Body of pancreas (tissue), 4 donors: ENCODE data around the gene RPAIN. TPM values are rescaled to one million over a fixed set of nuclear protein-coding genes. Genes with fewer than 3 reads are reported as not detected.

Source experiments
- ATAC-seq: fragments of 150-250 bp; one replicate; pipeline ENCODE4 v1.9.1; 2016
- DNase-seq, 4 donors: peaks; one replicate each; pipeline ENCODE4 v3.0.0-alpha.2; 2019
- H3K27ac ChIP-seq, 4 donors: fragments of 200-600 bp; sonication (generic); 1 replicate in 3 of 4; 2 replicates in 1 of 4; pipeline versions ENCODE4 v1.5.1 to v1.6.1; 2016 to 2019; ENCODE audit warnings: mild to moderate bottlenecking in 1 of 4, mixed read lengths in 1 of 4, moderate library complexity in 1 of 4
- H3K27me3 ChIP-seq, 2 donors: fragments of 200-600 bp; sonication (generic); one replicate each; pipeline ENCODE4 v1.6.0; 2016; ENCODE audit warnings: mild to moderate bottlenecking in 1 of 2
- H3K36me3 ChIP-seq, 2 donors: fragments of 200-600 bp; sonication (generic); replicated peaks in 1 of 2; 2 replicates each; pipeline ENCODE4 v1.5.1; 2016; ENCODE audit warnings: low read depth in 2 of 2; ENCODE audit not compliant: insufficient read depth in 1 of 2
- H3K4me1 ChIP-seq: fragments of 200-600 bp; sonication (generic); one replicate; pipeline ENCODE4 v1.6.0; 2016
- H3K4me3 ChIP-seq, 2 donors: fragments of 200-600 bp; sonication (generic); 1 replicate in 1 of 2; 2 replicates in 1 of 2; pipeline ENCODE4 v1.5.1; 2016 to 2019
- H3K9me3 ChIP-seq, 3 donors: fragments of 200-600 bp; sonication (generic); 1 replicate in 2 of 3; 2 replicates in 1 of 3; pipeline ENCODE4 v1.5.1; 2016
- CTCF ChIP-seq, 7 experiments: fragments of 450-650 bp in 4 of 7; fragments of 200-600 bp in 3 of 7; sonication (generic) in 3 of 7; IDR thresholded peaks; one replicate each; pipeline ENCODE4 v1.5.1; 2016 to 2019; ENCODE audit warnings: antibody characterized with exemption in 7 of 7
- POLR2A ChIP-seq, 3 donors: fragments of 450-650 bp; IDR thresholded peaks; one replicate each; pipeline ENCODE4 v1.6.1; 2016; ENCODE audit warnings: antibody characterized with exemption in 3 of 3, mild to moderate bottlenecking in 2 of 3
- WGBS, 2 donors: methylation state at CpG; one replicate each; pipeline ENCODE4 v1.1.5; 2017; 5-methylcytosine and 5-hydroxymethylcytosine counted together
- intact Hi-C: fragments of 100-400 bp; cut with DNase I; formaldehyde crosslinking; loops from one replicate; pipeline ENCODE4 v1.15.1; 2023
- total RNA-seq, 2 donors: library from RNA; depleted of rRNA; stranded (reverse); fragments of >200 nt; gene quantifications; one replicate each; pipeline ENCODE4 v1.1.0, GENCODE V29; 2016

Gene RPAIN
- total RNA-seq, 2 donors from 2014 or later: 28.0 to 35.3 TPM

GRCh38 chr17:5478992-5479391, 59.0 kb downstream of the RPAIN start:
- Histone ChIP-seq H3K4me3 (no peak overlapping the region), H3K36me3 (peaks cover 4 to 50% of the 10 kb centered on the region in 2 donors), H3K27me3 (no peaks in the 10 kb centered on the region), H3K9me3 (no peaks in the 10 kb centered on the region), H3K27ac (no peak overlapping the region), H3K4me1 (peaks cover 22% of the 10 kb centered on the region)
- DNase-seq: no peak
- WGBS, 2 donors: 80% methylated on average over 4 of the region's 4 CpGs
- TF ChIP-seq CTCF (IDR thresholded peaks at IDR 0.05) (no peak), POLR2A (IDR thresholded peaks at IDR 0.05) (no peak)
- no peak for ATAC-seq
- intact Hi-C loops: no loop called here

GRCh38 chr17:5480962-5481361, 61.0 kb downstream of the RPAIN start:
- Histone ChIP-seq H3K4me1 (peaks cover 37% of the 10 kb centered on the region), H3K9me3 (no peaks in the 10 kb centered on the region), H3K36me3 (peaks cover 4 to 43% of the 10 kb centered on the region in 2 donors), H3K27ac (no peak overlapping the region), H3K4me3 (no peak overlapping the region), H3K27me3 (no peaks in the 10 kb centered on the region)
- DNase-seq (no peak), ATAC-seq (no peak)
- TF ChIP-seq CTCF (IDR thresholded peaks at IDR 0.05): no peak
- no peak for TF ChIP-seq POLR2A (IDR thresholded peaks at IDR 0.05)
- 67 to 78% methylated on average over 6 of the region's 6 CpGs for WGBS, 2 donors
- intact Hi-C loops: no loop called here

- intact Hi-C loops: no loop called here
- Histone ChIP-seq H3K4me1 (peaks cover 37% of the 10 kb centered on the region), H3K4me3 (no peak overlapping the region), H3K27ac (no peak overlapping the region), H3K9me3 (no peaks in the 10 kb centered on the region), H3K27me3 (no peaks in the 10 kb centered on the region), H3K36me3 (peaks cover 4 to 40% of the 10 kb centered on the region in 2 donors)
- no peak for ATAC-seq
- no peak for TF ChIP-seq POLR2A (IDR thresholded peaks at IDR 0.05)
- no peak for TF ChIP-seq CTCF (IDR thresholded peaks at IDR 0.05)
- whole genome bisulfite sequencing, 2 donors: 67 to 74% methylated on average over 4 of the region's 4 CpGs
- DNase-seq: no peak
Observed at GRCh38 chr17:5481451-5481850, 61.5 kb downstream of the RPAIN start.

Other genes with a start within 250 kb of the RPAIN start
- 1 to 10 TPM; 4.4 to 6.9 TPM for gene ZNF594, start 228.3 kb upstream of the RPAIN start, total RNA-seq
- 1 to 10 TPM in 1 of 2 donors, under 1 TPM in 1; 0.33 to 2.1 TPM for gene SCIMP, start 185.3 kb upstream of the RPAIN start, total RNA-seq
- 10 to 100 TPM; 14.5 to 17.1 TPM for gene RABEP1, start 137.9 kb upstream of the RPAIN start, total RNA-seq
- gene NUP88, start 520 bp upstream of the RPAIN start, total RNA-seq: 10 to 100 TPM; 35.9 to 54.5 TPM
- 10 to 100 TPM; 46.5 to 62.3 TPM for gene C1QBP, start 19.0 kb downstream of the RPAIN start, total RNA-seq
- 10 to 100 TPM in 1 of 2 donors, 1 to 10 TPM in 1; 6.5 to 10.9 TPM for gene DHX33, start 48.8 kb downstream of the RPAIN start, total RNA-seq
- gene DERL2, start 66.0 kb downstream of the RPAIN start, total RNA-seq: 10 to 100 TPM; 25.4 to 42.5 TPM
- 1 to 10 TPM; 7.9 to 8.6 TPM for gene MIS12, start 66.4 kb downstream of the RPAIN start, total RNA-seq
- gene NLRP1, start 164.3 kb downstream of the RPAIN start, total RNA-seq: 10 to 100 TPM in 1 of 2 donors, 1 to 10 TPM in 1; 8.9 to 14.3 TPM